HCEC 1CT (cell line): ENCODE data around the gene YTHDF1.

Experiments
- DNase-seq: peaks from one replicate; pipeline ENCODE4 v3.0.0-alpha.2; 2017

The YTHDF1 gene

DNA sequence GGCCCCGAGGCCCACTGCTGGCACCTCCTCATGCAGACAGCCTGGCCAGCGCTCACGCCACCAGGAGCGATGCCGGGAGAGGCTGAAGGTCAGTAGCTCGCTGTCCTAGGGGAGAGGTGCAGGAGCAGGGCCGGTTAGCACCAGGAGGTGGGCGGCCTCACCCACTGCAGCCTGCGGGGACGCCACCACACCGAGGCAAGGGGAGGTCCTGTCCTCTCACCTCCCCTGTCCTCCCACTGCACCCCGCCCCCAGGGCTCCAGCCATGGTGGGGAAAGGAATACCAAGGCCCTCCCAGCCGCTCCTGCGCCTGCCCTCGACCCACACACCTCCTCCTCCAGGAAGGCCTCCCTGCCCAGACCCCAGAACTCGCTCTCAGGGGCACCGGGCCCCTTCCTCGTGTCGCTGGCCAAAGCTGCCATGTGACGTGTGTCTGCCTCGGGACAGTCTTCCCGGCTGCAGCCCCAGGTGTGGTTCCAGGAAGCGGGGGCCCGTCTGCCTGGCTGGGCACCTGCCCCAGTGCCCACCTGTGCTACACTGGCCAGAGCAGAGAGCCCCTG lies 31.8 kb upstream of the YTHDF1 start:
- DNase-seq = no peak

DNA sequence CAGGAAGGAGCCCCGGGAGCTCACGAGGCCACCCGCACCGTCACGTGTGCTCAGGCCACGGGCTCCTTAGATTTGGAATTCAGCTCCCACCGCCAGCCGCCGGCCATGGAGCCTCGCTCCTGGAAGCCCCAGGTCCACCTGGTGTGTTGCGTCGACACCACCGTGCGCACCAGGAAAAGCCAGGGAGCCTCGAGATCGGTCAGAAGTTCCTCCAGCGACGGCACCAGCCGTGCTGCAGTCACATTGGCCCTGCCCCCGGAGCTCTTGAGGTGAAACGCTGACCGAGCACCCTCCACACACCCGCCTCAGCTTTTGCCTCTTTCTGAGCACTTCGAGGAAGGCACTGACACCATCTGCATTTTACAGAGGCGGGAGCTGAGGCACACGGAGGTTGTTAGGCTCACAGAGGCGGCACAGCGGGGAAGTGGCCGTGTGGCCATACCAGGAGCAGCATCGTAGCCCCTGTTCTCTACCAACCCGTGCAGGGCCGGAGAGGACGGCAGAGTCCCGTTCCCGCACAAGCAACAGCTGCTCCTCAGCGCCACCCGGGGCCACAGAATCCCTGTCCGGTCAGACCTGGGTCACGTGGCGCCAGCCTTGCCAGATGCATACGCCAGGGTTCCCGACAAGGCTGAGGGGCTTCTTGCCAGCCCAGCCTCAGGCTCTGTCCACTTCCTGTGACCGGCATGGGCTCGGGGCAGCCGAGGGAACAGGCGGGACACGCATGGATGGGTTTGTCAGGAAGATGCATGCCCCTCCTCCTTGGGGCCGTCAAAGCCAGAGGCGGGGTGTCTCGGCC lies 30.8 kb upstream of the YTHDF1 start:
- no peak for DNase-seq

DNA sequence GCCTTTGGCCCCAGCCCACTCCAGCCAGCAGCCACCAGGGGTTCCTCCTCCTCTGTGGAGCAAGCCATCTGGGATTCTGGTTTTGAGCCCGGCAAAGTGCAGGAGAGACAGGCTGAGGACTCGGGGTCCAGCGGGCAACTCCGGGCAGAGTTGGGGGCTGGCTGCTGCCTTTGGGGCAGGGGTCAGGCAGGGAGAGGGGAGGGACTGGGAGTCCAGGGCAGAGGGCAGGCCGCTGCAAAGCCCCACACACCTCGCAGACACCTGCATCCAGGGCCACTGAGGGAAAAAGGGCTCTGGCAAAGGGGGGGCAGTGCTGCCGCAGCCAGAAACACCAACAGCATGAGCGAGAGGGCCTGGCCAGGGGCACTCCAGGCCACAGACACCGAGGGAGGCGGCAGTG lies 28.5 kb upstream of the YTHDF1 start:
- no peak for DNase-seq

DNA sequence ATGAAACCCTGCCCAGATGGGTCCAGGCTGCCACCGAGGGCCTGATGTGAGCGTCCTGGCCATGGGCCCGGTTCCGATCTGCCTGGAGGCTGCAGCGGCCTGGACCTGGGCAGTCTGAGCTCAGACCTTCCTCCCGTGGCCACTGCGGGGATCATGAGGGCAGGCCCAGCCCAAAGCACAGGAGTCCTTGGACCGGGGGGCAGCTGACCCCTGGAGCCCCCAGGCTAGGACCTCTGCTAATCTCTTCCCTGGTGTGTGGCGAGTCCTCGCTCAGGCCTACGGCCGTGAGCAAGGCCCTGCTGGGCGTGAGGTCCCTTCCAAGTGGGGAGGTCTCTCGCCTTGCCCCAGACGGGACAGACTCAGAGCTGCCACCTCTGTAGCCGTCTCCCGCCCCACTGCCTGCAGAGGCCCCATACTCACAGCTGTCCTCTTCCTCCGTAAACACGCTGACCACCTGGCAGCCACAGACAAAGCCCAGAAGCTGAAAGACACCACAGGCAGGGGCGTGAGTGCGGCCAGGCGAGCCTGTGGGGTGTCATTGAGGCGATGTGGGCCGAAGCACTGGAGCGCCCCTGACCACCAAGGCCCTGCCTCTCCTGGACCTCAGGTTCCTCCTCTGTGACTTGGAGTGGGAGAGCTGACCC lies 27.8 kb upstream of the YTHDF1 start:
- DNase-seq = no peak

DNA sequence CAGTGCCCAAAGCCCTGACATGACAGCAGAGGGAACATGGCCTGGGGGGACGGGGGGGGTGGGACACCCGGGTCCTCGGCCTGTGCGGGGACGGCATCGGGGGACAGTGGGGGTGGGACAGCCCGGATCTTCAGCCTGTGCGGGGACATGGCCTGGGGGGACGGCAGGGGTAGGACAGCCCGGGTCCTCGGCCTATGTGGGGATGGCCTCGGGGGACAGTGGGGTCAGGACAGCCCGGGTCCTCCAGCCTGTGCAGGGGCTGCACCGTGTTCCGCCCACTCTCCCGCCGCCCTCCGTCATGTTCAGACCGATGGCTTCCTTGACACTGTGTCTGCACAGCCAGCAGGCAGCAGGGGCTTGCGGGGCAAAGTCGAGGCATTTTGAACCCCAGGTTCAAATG lies 26.8 kb upstream of the YTHDF1 start:
- no peak for DNase-seq

DNA sequence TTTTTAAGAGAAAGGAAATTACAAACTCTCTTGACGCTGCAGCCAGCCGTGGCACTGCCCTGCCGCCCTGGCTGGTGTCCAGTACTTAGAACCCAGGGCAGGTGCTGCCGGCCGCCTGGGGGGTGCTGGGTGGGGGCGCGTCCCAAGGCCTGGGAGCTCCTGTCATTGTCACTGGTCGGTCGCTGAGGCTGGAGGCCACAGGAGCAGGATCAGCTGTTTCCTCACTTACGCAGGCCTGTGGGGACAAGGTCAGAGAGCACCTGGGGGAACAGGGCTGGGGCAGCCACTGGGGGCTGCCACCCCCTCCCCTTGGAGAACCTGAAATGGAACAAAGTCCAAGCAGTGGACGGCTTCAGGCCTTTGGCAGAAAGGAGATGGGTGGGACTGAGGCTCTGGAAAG lies 25.3 kb upstream of the YTHDF1 start:
- DNase-seq = no peak

DNA sequence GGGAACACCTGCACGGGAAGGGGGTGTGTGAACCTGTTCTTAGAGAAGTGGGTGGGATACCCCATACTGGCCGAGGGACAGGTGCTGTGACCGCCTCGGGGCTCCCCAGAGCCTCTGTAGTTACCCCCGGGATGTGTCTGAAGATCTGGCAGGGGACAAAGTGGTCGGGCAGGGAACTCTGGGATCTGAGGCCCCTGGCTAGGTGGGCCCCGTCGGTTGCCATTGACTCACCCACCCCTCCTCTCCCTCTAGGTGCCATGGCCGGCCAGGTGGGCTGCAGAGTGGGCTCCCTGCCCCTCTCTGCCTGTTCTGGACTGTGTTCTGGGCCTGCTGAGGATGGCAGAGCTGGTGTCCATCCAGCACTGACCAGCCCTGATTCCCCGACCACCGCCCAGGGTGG lies 24.1 kb upstream of the YTHDF1 start:
- no peak for DNase-seq

DNA sequence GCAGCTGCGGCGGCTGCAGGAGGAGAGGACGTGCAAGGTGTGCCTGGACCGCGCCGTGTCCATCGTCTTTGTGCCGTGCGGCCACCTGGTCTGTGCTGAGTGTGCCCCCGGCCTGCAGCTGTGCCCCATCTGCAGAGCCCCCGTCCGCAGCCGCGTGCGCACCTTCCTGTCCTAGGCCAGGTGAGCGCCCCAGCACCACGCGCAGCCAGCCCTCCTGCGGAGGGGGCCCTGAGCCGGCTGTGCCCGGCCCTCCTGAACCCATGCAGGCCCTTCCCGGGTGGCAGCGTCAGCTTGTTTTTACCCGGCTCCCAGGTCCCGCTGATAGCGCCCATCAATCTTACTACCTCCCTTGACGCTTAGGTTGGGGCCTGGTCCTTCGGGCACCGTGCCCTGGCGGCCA lies 23.5 kb upstream of the YTHDF1 start:
- DNase-seq = no peak

DNA sequence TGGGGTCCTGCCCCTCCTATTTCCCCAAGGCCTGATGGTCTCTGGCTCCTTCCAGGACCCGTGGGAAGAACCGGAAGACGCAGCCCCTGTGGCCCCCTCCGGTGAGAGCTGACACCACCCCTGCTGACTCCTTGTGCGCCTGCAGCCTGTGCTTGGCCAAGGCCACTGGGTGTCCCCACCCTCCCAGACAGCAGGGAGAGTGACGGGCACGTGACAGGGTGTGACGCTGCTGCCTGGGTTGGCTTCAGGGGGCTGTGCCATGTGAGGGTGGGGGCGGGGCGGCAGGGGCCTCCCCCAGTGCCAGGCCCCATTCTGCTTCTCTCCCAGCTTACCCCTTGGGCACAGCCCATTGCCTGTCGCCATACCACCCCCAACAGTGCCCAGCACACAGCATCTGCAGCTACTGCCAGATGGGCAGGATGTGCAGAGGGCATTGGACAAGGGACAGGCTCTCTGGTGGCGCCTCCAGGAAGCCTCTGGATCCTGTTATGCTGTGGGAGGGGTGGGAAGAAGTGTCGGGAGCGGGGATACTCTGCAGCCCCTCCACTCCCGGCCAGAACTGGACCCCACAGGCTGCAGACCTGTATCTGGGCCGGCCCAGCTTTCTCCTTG lies 22.7 kb upstream of the YTHDF1 start:
- DNase-seq = no peak

DNA sequence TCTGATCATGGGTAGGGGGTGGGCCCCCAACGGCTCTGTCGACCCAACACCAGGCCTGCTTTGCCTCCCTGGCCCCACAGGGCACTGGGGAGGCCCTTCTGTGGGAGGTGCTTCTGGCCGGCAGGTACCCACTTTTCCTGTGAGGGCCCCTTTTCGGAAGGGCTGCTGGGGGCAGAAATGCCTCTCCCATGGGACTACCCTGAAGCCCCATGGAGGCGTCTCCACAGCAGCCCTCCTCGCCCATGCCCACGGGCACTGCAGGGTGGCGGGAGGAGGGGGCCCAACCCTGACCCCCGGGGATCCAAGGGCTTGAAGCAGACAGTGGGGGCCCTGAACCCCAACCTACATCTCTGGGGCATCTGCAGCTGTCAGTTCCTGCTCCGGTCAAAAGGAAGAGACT lies 22.1 kb upstream of the YTHDF1 start:
- DNase-seq = no peak

DNA sequence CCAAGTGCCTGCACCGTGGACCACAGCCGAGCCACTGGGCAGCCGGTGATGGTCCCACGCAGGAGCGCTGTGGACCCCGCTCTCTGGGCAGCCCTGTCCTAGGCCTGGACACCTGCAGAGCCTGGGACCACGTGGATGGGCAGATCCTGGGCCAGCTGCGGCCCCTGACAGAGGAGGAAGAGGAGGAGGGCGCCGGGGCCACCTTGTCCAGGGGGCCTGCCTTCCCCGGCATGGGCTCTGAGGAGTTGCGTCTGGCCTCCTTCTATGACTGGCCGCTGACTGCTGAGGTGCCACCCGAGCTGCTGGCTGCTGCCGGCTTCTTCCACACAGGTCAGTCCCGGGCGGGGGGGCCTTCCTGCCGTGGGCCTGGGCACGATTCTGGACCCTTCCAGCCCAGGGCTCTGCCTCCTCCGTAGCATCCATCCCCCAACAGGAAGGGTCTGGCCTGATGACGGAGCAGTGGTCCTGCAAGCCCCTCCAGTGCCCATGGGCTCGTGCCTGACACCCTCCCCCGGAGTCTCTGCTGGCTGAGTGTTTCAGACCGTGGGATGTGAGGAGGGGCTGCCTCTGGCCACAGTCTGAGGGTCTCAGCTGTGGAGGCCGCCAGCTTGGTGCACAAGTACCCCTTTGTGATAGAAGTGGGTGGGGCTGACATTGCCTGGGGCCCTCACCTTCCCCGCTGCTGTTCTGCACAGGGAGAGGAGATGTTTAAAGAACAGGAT lies 20.3 kb upstream of the YTHDF1 start:
- DNase-seq = no peak

DNA sequence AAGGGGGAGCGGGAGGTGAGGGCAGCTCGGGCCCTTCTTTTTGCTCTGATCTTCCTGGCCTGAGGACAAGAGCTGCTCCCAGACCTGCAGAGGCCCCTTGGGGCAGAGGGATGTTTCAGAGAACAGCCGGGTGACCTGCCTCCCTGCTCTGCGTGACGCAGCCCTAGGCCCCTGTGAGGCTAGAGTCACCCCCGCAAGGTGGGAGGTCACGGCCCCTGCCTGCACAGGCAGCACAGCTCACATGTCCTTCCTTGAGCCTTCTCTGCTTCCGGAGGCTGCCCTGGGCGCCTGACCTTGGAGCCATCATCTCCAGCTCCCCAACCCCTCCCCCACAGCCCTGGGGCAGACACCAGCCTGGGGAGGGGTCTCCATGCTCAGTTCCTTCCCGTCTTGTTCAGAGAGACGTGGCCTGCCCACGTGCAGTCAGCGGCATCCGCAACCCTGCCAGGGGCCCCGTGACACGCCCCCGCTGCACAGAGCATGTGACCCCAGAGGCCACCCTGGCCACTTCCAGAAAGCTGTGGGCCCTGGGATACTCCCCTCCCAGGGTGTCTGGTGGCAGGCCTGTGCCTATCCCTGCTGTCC lies 19.6 kb upstream of the YTHDF1 start, which contains the start of gene BIRC7:
BIRC7 (plus strand) TSS at position 507 of the 585 bp plus-strand sequence. CDS start 192 bp downstream, outside the sequence.
- no peak for DNase-seq

DNA sequence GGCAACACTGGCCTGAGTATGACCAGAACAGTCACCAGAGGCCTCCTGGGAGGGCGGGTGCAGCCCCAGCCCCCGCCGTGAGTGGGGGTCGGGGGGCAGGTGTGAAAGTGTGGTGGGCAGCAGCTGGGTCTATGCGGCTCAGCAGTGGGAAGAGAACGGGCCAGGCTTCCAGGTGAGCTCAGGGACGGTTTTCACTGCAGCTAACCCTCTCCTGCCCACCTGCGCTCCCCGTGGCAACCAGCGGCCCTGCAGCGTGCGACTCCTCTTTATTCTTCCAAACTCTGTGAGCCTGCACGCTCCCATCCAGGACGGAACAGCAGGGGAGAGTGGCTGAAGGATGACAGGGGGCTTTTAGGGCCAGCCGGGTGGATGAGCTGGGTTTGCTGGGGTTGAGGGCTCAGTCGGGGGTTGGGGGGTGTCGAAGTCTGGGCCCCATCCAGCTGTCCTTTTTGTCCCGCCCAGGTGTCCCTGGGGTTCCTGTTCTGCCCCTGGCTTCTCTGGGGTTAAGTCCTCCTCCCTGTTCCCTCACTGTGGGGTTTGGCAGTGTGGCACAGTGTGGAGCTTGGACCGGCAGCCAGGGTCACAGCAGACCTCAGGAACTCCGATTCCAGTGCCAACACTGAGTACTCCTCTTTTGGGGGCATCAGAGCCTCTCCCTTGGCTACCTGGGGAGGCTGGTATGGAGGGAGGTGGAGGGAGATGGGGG lies 18.9 kb upstream of the YTHDF1 start:
- no peak for DNase-seq

DNA sequence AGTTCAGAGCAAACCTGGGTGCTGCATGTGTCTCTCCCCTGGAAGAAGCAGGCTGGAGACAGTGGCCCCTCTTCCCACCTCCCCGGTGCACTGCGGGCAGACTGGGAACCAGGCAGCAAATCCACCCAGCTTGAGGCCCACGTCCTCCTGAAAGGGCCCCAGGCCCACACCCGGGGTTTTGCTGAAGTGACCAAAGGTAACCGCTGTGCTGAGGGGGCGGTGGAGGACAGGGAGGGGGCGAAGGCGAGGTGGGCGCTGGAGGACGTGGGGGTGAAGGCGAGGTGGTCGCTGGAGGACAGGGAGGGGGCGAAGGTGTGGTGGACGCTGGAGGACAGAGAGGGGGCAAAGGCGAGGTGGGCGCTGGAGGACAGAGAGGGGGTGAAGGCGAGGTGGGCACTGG lies 18.0 kb upstream of the YTHDF1 start:
- DNase-seq = no peak

DNA sequence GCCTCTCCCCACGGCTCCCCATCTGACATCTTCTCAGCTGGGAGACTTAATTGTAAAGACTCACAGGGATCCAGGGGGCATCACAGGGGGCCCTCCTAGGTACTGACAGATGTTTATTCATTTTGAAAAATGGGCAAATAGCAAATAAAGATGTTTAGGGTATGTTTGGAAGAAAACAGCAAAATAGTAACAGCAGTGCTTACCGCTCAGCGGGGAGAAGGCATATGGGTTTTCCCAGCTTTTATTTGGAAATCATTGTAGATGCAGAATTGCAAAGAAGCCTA lies 17.1 kb upstream of the YTHDF1 start:
- DNase-seq = no peak

DNA sequence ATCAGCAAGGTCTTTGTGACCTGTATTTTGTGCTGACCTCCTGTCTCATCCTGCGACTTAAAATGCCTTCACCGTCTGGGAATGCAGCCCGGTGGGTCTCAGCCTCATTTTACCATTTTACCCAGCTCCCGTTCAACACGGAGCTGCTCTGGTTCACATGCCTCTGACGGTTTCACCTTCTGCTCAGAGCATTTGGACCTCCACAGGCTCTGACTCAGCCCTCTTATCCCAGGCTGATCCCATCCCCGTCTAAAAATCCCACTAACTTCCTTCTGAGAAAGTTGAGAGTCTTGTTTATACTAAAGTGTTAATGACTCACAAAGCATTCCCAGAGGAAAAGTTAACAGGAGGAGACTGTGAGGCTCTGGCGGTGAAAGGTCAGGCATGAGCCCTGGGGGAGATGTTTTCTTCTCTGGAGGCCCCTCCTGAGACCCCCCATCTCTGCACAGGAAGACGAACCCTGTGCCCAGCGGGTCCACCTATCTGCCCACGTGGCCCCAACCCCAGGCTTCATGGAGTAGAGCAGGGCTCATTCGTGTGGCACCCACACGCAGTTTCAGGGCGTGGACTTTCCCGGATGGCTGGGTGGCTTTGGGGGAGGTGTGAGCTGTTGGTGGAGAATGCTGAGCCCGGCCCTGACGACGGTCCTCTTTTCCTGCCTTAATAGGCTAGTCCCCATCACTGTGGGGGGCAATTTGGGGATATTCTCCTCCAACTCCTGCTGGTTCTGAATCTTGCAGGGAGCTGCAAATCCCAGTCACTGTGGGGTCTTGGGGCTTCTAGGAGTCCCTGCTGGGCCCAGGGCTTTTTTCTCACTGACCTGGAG lies 16.5 kb upstream of the YTHDF1 start:
- peak; percentile 94 for DNase-seq

DNA sequence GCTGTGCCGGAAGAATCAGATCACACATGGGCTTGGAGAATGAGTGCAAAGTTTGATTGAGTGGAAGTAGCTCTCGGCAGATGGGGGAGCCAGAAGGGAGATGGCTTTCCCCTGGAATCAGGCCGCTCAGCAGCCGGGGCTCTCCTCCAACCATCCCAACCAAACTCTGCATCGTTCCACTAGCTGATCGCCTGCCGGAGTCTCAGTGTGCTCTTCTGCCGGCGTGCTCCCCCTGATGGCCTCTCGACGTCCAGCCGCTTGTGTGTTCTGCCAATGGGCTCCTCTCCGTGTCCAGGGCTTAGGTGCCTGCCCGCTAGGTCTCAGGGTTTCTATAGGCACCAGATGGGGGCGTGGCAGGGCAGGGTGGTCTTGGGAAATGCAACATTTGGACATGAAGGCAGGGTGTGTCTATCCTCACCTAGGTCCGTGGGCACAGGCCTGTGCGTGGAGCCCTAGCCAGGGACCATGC lies 14.9 kb upstream of the YTHDF1 start:
- DNase-seq = peak; percentile 75

DNA sequence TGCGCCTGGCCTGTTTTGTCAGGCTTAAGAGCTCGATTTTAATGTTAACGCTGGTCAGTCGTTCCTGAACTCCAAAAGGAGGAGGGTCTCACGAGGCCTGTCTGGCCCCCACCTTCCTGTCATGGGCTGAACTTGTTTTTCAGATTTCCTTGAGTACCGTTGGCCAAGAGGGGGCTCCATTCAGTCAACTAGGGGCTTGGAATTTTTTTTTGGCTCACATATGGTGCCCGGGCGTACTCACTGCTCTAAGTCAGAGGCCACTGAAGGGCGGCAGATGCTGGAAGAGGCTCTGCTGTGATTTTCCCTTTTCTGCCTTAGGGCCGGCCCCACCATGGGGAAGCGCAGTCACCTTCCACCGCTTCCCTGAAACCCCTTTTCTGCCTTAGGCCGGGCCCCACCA lies 12.9 kb upstream of the YTHDF1 start:
- DNase-seq = no peak

DNA sequence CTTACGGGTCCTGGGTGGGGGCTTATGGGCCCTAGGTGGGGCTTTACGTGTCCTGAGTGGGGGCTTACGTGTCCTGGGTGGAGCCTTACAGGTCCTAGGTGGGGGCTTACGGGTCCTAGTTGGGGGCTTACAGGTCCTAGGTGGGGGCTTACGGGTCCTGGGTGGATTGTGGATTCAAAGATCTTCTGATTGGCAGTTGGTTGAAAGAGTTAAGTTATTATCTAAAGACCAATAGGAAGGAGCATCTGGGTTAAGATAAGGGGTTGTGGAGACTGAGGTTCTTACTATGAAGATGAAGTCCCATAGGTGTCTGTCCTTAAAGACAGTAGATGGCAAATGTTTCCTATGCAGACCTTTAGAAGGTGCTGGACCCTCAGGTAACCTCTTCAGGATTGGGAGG lies 11.3 kb upstream of the YTHDF1 start:
- DNase-seq = no peak

DNA sequence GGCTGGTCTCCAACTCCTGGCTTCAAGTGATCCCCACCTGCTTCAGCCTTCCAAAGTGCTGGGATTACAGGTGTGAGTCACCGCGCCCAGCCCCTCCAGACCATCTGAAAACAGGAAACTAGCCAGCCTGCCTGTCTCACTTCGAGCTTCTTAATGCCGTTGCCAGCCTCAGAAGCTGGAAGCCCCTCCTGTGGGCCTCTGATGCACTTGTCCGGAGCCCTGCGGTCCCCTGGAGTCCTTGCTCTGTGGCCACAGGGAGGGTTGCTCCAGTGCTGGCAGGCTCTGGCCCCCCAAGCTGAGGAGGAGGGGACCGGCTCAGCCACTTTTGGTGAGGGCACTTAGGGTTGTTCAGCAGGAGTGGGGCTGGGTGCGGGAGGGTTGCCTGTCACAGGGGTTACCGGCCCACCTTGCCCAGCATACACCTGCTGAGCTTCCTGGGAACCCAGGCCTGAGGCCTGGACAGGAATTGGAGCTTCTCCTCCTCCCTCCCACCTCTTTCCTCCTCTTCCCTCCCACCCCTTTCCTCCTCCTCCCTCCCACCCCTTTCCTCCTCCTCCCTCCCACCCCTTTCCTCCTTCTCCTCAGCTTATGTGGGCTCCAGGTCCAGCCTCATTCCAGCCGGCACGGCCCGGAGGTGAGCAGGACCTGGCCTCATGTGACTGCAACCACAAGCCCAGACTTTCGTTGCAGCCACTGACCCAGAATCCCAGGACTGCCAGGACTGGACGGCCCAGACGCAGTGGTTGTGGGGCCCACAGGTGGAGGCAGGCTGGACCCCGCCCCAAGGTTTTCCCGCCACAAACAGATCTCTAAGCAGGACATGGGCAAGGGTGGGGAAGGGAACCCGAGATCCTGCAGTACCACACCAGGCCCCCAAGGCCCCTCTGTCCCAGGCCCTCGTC lies 10.4 kb upstream of the YTHDF1 start:
- DNase-seq = no peak
